Astrocyte (in vitro differentiated cells and primary cell): ENCODE measurements around the gene ZDHHC11B.
"Not testable (repeated sequence)": the region's sequence is repeated elsewhere in the genome, so short reads cannot be mapped to it uniquely, and the experiment has no call there.

Source experiments
- CTCF ChIP-seq: IDR thresholded peaks from 2 replicates; pipeline ENCODE4 v1.5.1; 2011; ENCODE audit warnings: low read depth, mild to moderate bottlenecking, inconsistent platforms, low read length, moderate library complexity; ENCODE audit not compliant: insufficient read depth
- EZH2 ChIP-seq: IDR thresholded peaks from 2 replicates; pipeline ENCODE4 v1.6.1; 2012; ENCODE audit warnings: mild to moderate bottlenecking, low read length, inconsistent platforms; ENCODE audit not compliant: insufficient read depth

GRCh38 chr5:807719-808514 is 23.4 kb upstream of the ZDHHC11B start:
- not testable (repeated sequence) for TF ChIP-seq CTCF, EZH2
